ENCODE results near the gene LDAF1. TPM values are rescaled to one million over a fixed set of nuclear protein-coding genes. Genes with fewer than 3 reads are reported as not detected.

The LDAF1 gene
- polyA plus RNA-seq, 4 donors, result 5.7 to 24.1 (median 13.4) TPM

DNA sequence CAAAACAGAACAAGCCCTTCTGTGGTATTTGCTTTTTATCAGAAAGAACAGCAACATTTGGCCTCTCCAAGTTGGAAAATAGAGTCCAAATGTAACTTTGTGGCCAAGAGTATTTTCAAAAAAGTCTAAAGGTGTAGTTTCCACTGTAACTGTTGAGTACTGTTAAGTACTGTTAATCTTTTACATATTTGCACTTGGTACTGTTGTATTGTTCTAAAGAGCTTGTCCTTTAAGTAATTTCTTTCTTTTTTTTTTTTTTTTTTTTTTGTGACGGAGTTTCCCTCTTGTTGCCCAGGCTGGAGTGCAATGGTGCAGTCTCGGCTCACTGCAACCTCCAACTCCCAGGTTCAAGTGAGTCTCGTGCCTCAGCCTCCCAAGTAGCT, 21.5 kb downstream of the LDAF1 start:
- no peak overlapping the region for H3K4me3 ChIP-seq (ENCODE audit: low read depth in 1 of 3, low read length in 3 of 3)
- peaks cover 0 to 13% of the 10 kb centered on the region in 2 donors for H3K9me3 ChIP-seq (ENCODE audit: control insufficient read depth in 2 of 2, insufficient read depth in 1 of 2, low read depth in 1 of 2, low read length in 1 of 2)
- no peaks in the 10 kb centered on the region for H3K4me1 ChIP-seq (ENCODE audit: control insufficient read depth in 3 of 3, insufficient read depth in 2 of 3, low read depth in 1 of 3, low read length in 2 of 3)
- DNase-seq, result no peak
- WGBS, 3 donors, result 82 to 100% (median 95%) methylated on average over 2 to 3 of the region's 3 CpGs
- peaks cover 8 to 26% (median 9%) of the 10 kb centered on the region in 3 donors for H3K36me3 ChIP-seq (ENCODE audit: control insufficient read depth in 3 of 3, insufficient read depth in 2 of 3, low read depth in 1 of 3, low read length in 3 of 3)
- no peaks in the 10 kb centered on the region for H3K27me3 ChIP-seq (ENCODE audit: control insufficient read depth in 3 of 3, insufficient read depth in 3 of 3, low read length in 3 of 3)
- H3K27ac ChIP-seq (ENCODE audit: low read depth in 1 of 3, low read length in 2 of 3), result no peak overlapping the region
- FAIRE-seq, result no peak

DNA sequence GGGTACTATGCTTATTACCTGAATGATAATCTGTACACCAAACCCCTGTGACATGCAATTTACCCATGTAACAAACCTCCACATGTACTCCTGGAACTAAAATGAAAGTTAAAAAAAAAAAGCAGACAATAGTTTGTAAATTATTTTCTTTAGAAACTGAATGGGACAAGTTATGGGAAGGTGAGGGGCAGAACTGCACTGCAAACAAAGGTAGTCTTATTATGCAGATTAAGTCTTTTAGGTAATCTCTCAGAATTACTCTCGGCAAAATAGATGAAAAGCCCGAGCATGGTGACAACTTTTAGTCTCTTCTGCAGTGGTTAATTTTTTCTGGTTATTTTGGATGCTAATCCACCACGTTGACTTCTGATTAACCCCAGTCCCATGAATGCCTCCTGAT, 25.5 kb downstream of the LDAF1 start:
- DNase-seq, result no peak
- WGBS, 3 donors, result 88 to 94% (median 93%) methylated on average over 3 of the region's 3 CpGs
- Histone ChIP-seq H3K4me1 (ENCODE audit: control insufficient read depth in 3 of 3, insufficient read depth in 2 of 3, low read depth in 1 of 3, low read length in 2 of 3) (peaks cover 0 to 2% (median 0%) of the 10 kb centered on the region in 3 donors), H3K36me3 (ENCODE audit: control insufficient read depth in 3 of 3, insufficient read depth in 2 of 3, low read depth in 1 of 3, low read length in 3 of 3) (peaks cover 2 to 21% (median 8%) of the 10 kb centered on the region in 3 donors), H3K27me3 (ENCODE audit: control insufficient read depth in 3 of 3, insufficient read depth in 3 of 3, low read length in 3 of 3) (no peaks in the 10 kb centered on the region), H3K9me3 (ENCODE audit: control insufficient read depth in 2 of 2, insufficient read depth in 1 of 2, low read depth in 1 of 2, low read length in 1 of 2) (peaks cover 0 to 9% of the 10 kb centered on the region in 2 donors), H3K4me3 (ENCODE audit: low read depth in 1 of 3, low read length in 3 of 3) (no peak overlapping the region), H3K27ac (ENCODE audit: low read depth in 1 of 3, low read length in 2 of 3) (no peak overlapping the region)
- no peak for FAIRE-seq

DNA sequence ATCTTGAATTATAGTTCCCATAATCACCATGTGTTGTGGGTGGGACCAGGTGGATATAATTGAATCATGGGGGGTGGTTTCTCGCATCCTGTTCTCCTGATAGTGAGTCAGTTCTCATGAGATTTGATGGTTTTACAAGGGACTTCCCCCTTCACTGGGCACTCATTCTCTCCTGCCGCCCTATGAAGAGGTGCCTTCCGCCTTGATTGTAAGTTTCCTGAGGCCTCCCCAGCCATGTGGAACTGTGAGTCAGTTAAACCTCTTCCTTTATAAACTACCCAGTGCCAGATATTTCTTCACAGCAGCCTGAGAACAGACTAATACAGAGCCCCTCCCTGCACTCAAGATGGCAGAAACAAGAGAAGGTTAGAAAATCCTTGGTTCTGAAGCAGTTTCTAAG, 26.4 kb downstream of the LDAF1 start:
- no peaks in the 10 kb centered on the region for H3K27me3 ChIP-seq (ENCODE audit: control insufficient read depth in 3 of 3, insufficient read depth in 3 of 3, low read length in 3 of 3)
- DNase-seq (no peak), FAIRE-seq (no peak)
- no peak overlapping the region for H3K27ac ChIP-seq (ENCODE audit: low read depth in 1 of 3, low read length in 2 of 3)
- peaks cover 0 to 2% (median 0%) of the 10 kb centered on the region in 3 donors for H3K4me1 ChIP-seq (ENCODE audit: control insufficient read depth in 3 of 3, insufficient read depth in 2 of 3, low read depth in 1 of 3, low read length in 2 of 3)
- peaks cover 0 to 9% of the 10 kb centered on the region in 2 donors for H3K9me3 ChIP-seq (ENCODE audit: control insufficient read depth in 2 of 2, insufficient read depth in 1 of 2, low read depth in 1 of 2, low read length in 1 of 2)
- H3K4me3 ChIP-seq (ENCODE audit: low read depth in 1 of 3, low read length in 3 of 3), result no peak overlapping the region
- H3K36me3 ChIP-seq (ENCODE audit: control insufficient read depth in 3 of 3, insufficient read depth in 2 of 3, low read depth in 1 of 3, low read length in 3 of 3), result peaks cover 0 to 15% (median 8%) of the 10 kb centered on the region in 3 donors
- WGBS, 3 donors, result 67 to 87% (median 75%) methylated on average over 3 of the region's 3 CpGs

DNA sequence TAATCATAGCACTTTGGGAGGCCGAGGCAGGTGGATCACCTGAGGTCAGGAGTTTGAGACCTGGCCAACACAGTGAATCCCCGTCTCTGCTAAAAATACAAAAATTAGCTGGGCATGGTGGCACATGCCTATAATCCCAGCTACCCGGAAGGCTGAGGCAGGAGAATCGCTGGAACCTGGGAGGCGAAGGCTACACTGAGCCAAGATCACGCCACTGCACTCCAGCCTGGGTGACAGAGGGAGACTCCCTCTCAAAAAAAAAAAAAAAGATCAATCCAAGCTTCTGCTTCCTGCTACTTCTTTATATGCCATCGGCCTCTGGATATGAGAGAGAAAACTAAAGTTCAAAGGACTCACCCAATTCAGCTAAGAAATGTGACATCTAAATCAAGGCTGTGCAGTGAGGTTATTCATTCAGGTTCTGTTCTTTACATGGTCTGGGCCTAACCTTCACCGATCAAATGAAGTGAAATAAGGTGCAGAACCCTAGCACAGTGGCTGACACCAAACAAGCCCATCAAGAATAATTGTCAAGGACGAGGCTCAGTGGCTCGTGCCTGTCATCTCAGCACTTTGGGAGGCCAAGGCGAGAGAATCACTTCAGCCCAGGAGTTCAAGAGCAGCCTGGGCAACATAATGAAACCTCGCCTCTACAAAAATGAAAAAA, 27.3 kb downstream of the LDAF1 start:
- no peak overlapping the region for H3K27ac ChIP-seq (ENCODE audit: low read depth in 1 of 3, low read length in 2 of 3)
- 45 to 83% (median 57%) methylated on average over 12 of the region's 12 CpGs for WGBS, 3 donors
- peaks cover 0 to 2% (median 0%) of the 10 kb centered on the region in 3 donors for H3K4me1 ChIP-seq (ENCODE audit: control insufficient read depth in 3 of 3, insufficient read depth in 2 of 3, low read depth in 1 of 3, low read length in 2 of 3)
- no peak overlapping the region for H3K4me3 ChIP-seq (ENCODE audit: low read depth in 1 of 3, low read length in 3 of 3)
- FAIRE-seq (no peak), DNase-seq (no peak)
- peaks cover 0 to 9% of the 10 kb centered on the region in 2 donors for H3K9me3 ChIP-seq (ENCODE audit: control insufficient read depth in 2 of 2, insufficient read depth in 1 of 2, low read depth in 1 of 2, low read length in 1 of 2)
- H3K36me3 ChIP-seq (ENCODE audit: control insufficient read depth in 3 of 3, insufficient read depth in 2 of 3, low read depth in 1 of 3, low read length in 3 of 3), result peaks cover 0 to 11% (median 2%) of the 10 kb centered on the region in 3 donors
- H3K27me3 ChIP-seq (ENCODE audit: control insufficient read depth in 3 of 3, insufficient read depth in 3 of 3, low read length in 3 of 3), result no peaks in the 10 kb centered on the region

DNA sequence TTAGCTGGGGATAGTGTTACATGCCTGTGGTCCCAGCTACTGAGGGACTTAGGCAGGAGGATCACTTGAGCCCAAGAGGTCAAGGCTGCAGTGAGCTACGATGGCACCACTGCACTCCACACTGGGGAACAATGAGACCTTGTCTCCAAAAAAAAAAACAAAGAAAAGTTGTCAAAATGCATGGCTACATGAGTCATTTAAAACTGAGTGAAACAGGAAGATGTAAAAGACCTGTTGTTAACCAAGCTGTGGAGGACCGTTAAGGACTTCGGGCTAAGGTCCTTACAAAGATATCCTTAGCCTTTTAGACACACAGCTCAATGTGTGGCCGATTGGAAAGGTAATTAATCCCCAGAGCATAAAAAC, 27.8 kb downstream of the LDAF1 start:
- H3K4me3 ChIP-seq (ENCODE audit: low read depth in 1 of 3, low read length in 3 of 3), result no peak overlapping the region
- peaks cover 0 to 2% (median 0%) of the 10 kb centered on the region in 3 donors for H3K4me1 ChIP-seq (ENCODE audit: control insufficient read depth in 3 of 3, insufficient read depth in 2 of 3, low read depth in 1 of 3, low read length in 2 of 3)
- no peak overlapping the region for H3K27ac ChIP-seq (ENCODE audit: low read depth in 1 of 3, low read length in 2 of 3)
- H3K9me3 ChIP-seq (ENCODE audit: control insufficient read depth in 2 of 2, insufficient read depth in 1 of 2, low read depth in 1 of 2, low read length in 1 of 2), result peaks cover 0 to 9% of the 10 kb centered on the region in 2 donors
- WGBS, 3 donors, result 39 to 69% (median 46%) methylated on average over 4 of the region's 4 CpGs
- DNase-seq (no peak), FAIRE-seq (no peak)
- H3K36me3 ChIP-seq (ENCODE audit: control insufficient read depth in 3 of 3, insufficient read depth in 2 of 3, low read depth in 1 of 3, low read length in 3 of 3), result peaks cover 0 to 8% (median 0%) of the 10 kb centered on the region in 3 donors
- no peaks in the 10 kb centered on the region for H3K27me3 ChIP-seq (ENCODE audit: control insufficient read depth in 3 of 3, insufficient read depth in 3 of 3, low read length in 3 of 3)

DNA sequence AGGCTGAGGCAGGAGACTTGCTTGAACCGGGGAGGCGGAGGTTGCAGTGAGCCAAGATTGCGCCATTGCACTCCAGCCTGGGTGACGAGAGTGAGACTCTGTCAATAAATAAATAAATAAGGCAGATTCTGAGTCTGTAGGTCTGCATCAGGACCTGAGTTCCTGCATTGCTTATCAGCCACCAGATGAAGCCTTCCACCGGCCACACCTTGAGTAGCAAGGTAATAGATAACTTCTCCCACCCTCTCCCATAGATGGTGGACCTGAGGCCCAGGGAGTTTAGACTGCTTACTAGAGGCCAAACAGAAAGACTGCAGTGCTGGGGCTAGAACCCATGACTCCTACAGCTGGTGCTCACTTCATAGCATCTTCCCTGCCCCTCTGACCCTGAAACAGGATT, 30.8 kb downstream of the LDAF1 start:
- no peak overlapping the region for H3K27ac ChIP-seq (ENCODE audit: low read depth in 1 of 3, low read length in 2 of 3)
- H3K9me3 ChIP-seq (ENCODE audit: control insufficient read depth in 2 of 2, insufficient read depth in 1 of 2, low read depth in 1 of 2, low read length in 1 of 2), result no peaks in the 10 kb centered on the region
- no peaks in the 10 kb centered on the region for H3K36me3 ChIP-seq (ENCODE audit: control insufficient read depth in 3 of 3, insufficient read depth in 2 of 3, low read depth in 1 of 3, low read length in 3 of 3)
- FAIRE-seq (no peak), DNase-seq (peak; percentile 35)
- H3K4me3 ChIP-seq (ENCODE audit: low read depth in 1 of 3, low read length in 3 of 3), result no peak overlapping the region
- H3K4me1 ChIP-seq (ENCODE audit: control insufficient read depth in 3 of 3, insufficient read depth in 2 of 3, low read depth in 1 of 3, low read length in 2 of 3), result peaks cover 0 to 2% (median 0%) of the 10 kb centered on the region in 3 donors
- H3K27me3 ChIP-seq (ENCODE audit: control insufficient read depth in 3 of 3, insufficient read depth in 3 of 3, low read length in 3 of 3), result no peaks in the 10 kb centered on the region
- WGBS, 3 donors, result 38 to 70% (median 47%) methylated on average over 5 of the region's 5 CpGs

DNA sequence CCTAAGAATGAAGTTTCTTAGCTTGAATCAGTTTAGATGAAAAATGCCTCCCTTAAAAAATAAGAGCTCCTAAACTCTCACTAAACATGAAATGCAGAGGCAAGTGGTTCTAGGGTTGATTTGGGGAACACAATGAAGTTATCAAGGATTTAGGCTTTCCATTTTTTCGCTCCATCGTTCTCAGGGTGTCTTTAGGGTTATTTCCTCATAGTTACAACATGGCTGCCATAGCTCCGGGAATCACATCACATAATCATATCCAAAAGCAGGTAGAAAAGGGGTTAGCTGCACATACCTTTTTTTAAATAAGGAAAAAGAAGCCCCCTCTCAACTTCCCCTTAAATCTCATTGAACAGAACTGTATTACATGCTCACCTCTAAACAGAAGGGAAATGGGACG, 31.5 kb downstream of the LDAF1 start:
- Histone ChIP-seq H3K9me3 (ENCODE audit: control insufficient read depth in 2 of 2, insufficient read depth in 1 of 2, low read depth in 1 of 2, low read length in 1 of 2) (no peaks in the 10 kb centered on the region), H3K36me3 (ENCODE audit: control insufficient read depth in 3 of 3, insufficient read depth in 2 of 3, low read depth in 1 of 3, low read length in 3 of 3) (no peaks in the 10 kb centered on the region), H3K4me1 (ENCODE audit: control insufficient read depth in 3 of 3, insufficient read depth in 2 of 3, low read depth in 1 of 3, low read length in 2 of 3) (peaks cover 0 to 2% (median 0%) of the 10 kb centered on the region in 3 donors), H3K27ac (ENCODE audit: low read depth in 1 of 3, low read length in 2 of 3) (no peak overlapping the region), H3K4me3 (ENCODE audit: low read depth in 1 of 3, low read length in 3 of 3) (no peak overlapping the region), H3K27me3 (ENCODE audit: control insufficient read depth in 3 of 3, insufficient read depth in 3 of 3, low read length in 3 of 3) (peaks cover 0 to 3% (median 0%) of the 10 kb centered on the region in 3 donors)
- FAIRE-seq (no peak), DNase-seq (no peak)
- WGBS, 3 donors, result 85 to 96% (median 90%) methylated on average over 4 of the region's 4 CpGs

DNA sequence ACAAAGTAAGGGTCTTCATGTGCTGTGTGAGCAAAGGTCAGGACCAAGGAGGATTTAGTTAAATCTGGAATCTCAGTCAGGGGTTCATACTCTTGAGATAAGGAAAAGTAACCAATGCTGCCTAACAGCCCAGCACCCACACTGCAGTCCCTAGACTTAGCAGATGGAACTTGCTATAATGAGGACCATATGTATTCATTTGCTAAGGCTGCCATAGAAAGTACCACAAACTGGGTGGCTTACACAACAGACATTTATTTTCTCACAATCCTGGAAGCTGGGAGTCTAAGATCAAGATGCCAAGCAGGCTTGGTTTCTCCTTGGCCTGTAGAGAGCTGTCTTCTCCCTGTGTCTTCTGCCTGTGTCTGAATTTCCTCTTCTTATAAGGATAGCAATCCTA, 32.1 kb downstream of the LDAF1 start:
- H3K27me3 ChIP-seq (ENCODE audit: control insufficient read depth in 3 of 3, insufficient read depth in 3 of 3, low read length in 3 of 3), result peaks cover 0 to 3% (median 0%) of the 10 kb centered on the region in 3 donors
- no peak overlapping the region for H3K27ac ChIP-seq (ENCODE audit: low read depth in 1 of 3, low read length in 2 of 3)
- FAIRE-seq (no peak), DNase-seq (no peak)
- H3K4me1 ChIP-seq (ENCODE audit: control insufficient read depth in 3 of 3, insufficient read depth in 2 of 3, low read depth in 1 of 3, low read length in 2 of 3), result peaks cover 0 to 2% (median 0%) of the 10 kb centered on the region in 3 donors
- no peaks in the 10 kb centered on the region for H3K9me3 ChIP-seq (ENCODE audit: control insufficient read depth in 2 of 2, insufficient read depth in 1 of 2, low read depth in 1 of 2, low read length in 1 of 2)
- no peak overlapping the region for H3K4me3 ChIP-seq (ENCODE audit: low read depth in 1 of 3, low read length in 3 of 3)
- no peaks in the 10 kb centered on the region for H3K36me3 ChIP-seq (ENCODE audit: control insufficient read depth in 3 of 3, insufficient read depth in 2 of 3, low read depth in 1 of 3, low read length in 3 of 3)

DNA sequence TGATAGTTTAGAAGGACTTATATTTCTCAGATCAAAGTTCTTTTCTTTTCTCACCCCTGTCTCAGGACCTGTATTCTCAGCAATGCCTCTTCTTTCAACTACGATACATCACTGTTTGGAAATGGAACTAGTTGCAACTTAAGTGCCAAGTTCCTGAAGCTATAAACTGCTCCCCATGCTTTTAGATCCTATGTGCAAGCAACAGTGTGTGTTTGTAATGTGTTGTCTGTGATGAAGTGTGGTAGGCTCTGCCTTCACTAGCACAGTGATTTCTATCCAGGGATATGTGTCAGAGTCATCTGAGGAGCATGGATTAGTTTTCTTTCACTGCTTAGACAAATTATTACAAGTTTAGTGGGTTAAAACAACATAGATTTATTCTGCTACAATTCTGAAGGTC, 34.5 kb downstream of the LDAF1 start:
- no peak overlapping the region for H3K4me3 ChIP-seq (ENCODE audit: low read depth in 1 of 3, low read length in 3 of 3)
- H3K36me3 ChIP-seq (ENCODE audit: control insufficient read depth in 3 of 3, insufficient read depth in 2 of 3, low read depth in 1 of 3, low read length in 3 of 3), result no peaks in the 10 kb centered on the region
- WGBS, 3 donors, result 57 to 64% (median 60%) methylated on average over 1 of the region's 1 CpG
- no peak for FAIRE-seq
- H3K27me3 ChIP-seq (ENCODE audit: control insufficient read depth in 3 of 3, insufficient read depth in 3 of 3, low read length in 3 of 3), result peaks cover 0 to 3% (median 0%) of the 10 kb centered on the region in 3 donors
- no peak for DNase-seq
- H3K4me1 ChIP-seq (ENCODE audit: control insufficient read depth in 3 of 3, insufficient read depth in 2 of 3, low read depth in 1 of 3, low read length in 2 of 3), result peaks cover 0 to 2% (median 0%) of the 10 kb centered on the region in 3 donors
- H3K9me3 ChIP-seq (ENCODE audit: control insufficient read depth in 2 of 2, insufficient read depth in 1 of 2, low read depth in 1 of 2, low read length in 1 of 2), result no peaks in the 10 kb centered on the region
- H3K27ac ChIP-seq (ENCODE audit: low read depth in 1 of 3, low read length in 2 of 3), result no peak overlapping the region
